ENCODE measurements around the gene NR3C1.

The NR3C1 gene

DNA sequence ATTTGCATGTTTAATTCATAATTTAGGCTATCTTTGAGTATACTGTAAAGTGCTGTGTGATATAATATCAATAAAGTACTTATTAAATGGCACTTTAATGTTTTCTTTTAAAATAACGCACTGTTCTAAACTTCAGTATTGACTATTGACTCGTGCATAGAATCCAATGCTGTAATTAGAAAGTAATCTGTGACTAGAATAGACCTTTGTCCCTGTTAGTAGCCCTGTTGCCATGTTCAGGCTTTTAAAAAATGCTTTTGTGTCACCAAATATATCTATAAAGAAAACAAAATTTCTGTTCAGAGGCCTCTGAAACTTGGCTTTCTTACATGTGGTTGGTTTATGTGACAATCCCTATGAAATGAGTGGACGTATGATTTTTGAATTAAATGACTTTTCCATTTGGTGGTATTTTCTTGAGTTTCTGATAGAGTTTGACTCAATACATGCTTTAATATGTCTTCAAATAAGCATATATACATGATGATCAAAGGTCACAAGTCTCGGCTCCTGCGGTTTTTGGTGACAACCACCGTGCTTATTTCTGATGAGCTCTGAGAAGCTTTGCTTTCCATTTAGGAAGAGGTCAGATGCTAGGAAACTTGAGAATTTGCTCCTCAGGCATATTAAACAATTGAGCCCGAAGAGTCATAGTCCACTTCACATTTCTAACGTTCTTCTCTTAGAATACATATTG, 174.7 kb downstream of the NR3C1 start:
- no peak for DNase-seq
